ENCODE measurements around the gene CARMIL1. TPM values are rescaled to one million over a fixed set of nuclear protein-coding genes. Genes with fewer than 3 reads are reported as not detected.

Gene CARMIL1
- total RNA-seq, 1 experiment from 2014 or later, result 25.2 TPM

- ChIA-PET CTCF (interaction anchor here (0.6 to 0.7 kb wide), 2 partner anchors 18 to 315 kb away, joined by 3 read pairs; no protein-coding TSS in a partner anchor), POLR2A (no interaction called here)
- Mint-ChIP-seq H3K36me3 (ENCODE audit: insufficient read depth, unreplicated experiment) (no peaks in the 10 kb centered on the region), H3K4me1 (ENCODE audit: insufficient read depth, unreplicated experiment) (no peaks in the 10 kb centered on the region), H3K27ac (ENCODE audit: low read depth, unreplicated experiment) (no peak overlapping the region), H3K4me3 (ENCODE audit: unreplicated experiment) (no peak overlapping the region), H3K27me3 (ENCODE audit: insufficient read depth, unreplicated experiment) (peaks cover 85% of the 10 kb centered on the region), H3K9me3 (ENCODE audit: unreplicated experiment) (no peaks in the 10 kb centered on the region)
- TF ChIP-seq CTCF (IDR thresholded peaks at IDR 0.05; ENCODE audit: unreplicated experiment), result no peak
- no TSS peak for BruUV-seq (replicated peaks)
- DNase-seq (ENCODE audit: unreplicated experiment), result peak; percentile 32
- intact Hi-C loops (cut with micrococcal nuclease), result no loop called here
These were observed 370.4 kb downstream of the CARMIL1 start for GRCh38 chr6:25649611-25650010.

GRCh38 chr6:25652007-25652515, 372.9 kb downstream of the CARMIL1 start, which contains the start of gene SCGN:
Gene SCGN, plus strand, starts transcription at chr6:25652215. Its CDS starts 189 bp downstream, at chr6:25652404.
- POLR2A ChIA-PET, result interaction anchor here (0.6 kb wide), 1 partner anchor 20 kb away, joined by 3 read pairs; no protein-coding TSS in a partner anchor
- Mint-ChIP-seq H3K27ac (ENCODE audit: low read depth, unreplicated experiment) (no peak within 1 kb of the TSS), H3K4me1 (ENCODE audit: insufficient read depth, unreplicated experiment) (no peaks in the 10 kb centered on the region), H3K4me3 (ENCODE audit: unreplicated experiment) (no peak within 1 kb of the TSS), H3K36me3 (ENCODE audit: insufficient read depth, unreplicated experiment) (no peaks in the 10 kb centered on the region), H3K27me3 (ENCODE audit: insufficient read depth, unreplicated experiment) (peaks cover 67% of the 10 kb centered on the region), H3K9me3 (ENCODE audit: unreplicated experiment) (no peaks in the 10 kb centered on the region)
- peak; percentile 22 for DNase-seq (ENCODE audit: unreplicated experiment)
- intact Hi-C loops (cut with micrococcal nuclease), result no loop called here
- CTCF ChIA-PET, result interaction anchor here (0.7 kb wide), 1 partner anchor 10 kb away, joined by 3 read pairs; no protein-coding TSS in a partner anchor
- no peak for TF ChIP-seq CTCF (IDR thresholded peaks at IDR 0.05; ENCODE audit: unreplicated experiment)
- no TSS peak for BruUV-seq (replicated peaks)

GRCh38 chr6:25655723-25656122, 376.5 kb downstream of the CARMIL1 start:
- Mint-ChIP-seq H3K4me3 (ENCODE audit: unreplicated experiment) (no peak overlapping the region), H3K9me3 (ENCODE audit: unreplicated experiment) (no peaks in the 10 kb centered on the region), H3K27me3 (ENCODE audit: insufficient read depth, unreplicated experiment) (peaks cover 40% of the 10 kb centered on the region), H3K27ac (ENCODE audit: low read depth, unreplicated experiment) (no peak overlapping the region), H3K4me1 (ENCODE audit: insufficient read depth, unreplicated experiment) (peaks cover 12% of the 10 kb centered on the region), H3K36me3 (ENCODE audit: insufficient read depth, unreplicated experiment) (no peaks in the 10 kb centered on the region)
- intact Hi-C loops (cut with micrococcal nuclease), result no loop called here
- no TSS peak for BruUV-seq (replicated peaks)
- DNase-seq (ENCODE audit: unreplicated experiment), result peak; percentile 34
- ChIA-PET CTCF (interaction anchor here (1.5 to 1.7 kb wide), 2 partner anchors 14 to 64 kb away, joined by 5 to 8 read pairs; no protein-coding TSS in a partner anchor), POLR2A (interaction anchor here (0.8 to 1.3 kb wide), 3 partner anchors 15 to 40 kb away, joined by 3 to 4 read pairs (median 4); no protein-coding TSS in a partner anchor)
- TF ChIP-seq CTCF (IDR thresholded peaks at IDR 0.05; ENCODE audit: unreplicated experiment), result no peak

- Mint-ChIP-seq H3K36me3 (ENCODE audit: insufficient read depth, unreplicated experiment) (no peaks in the 10 kb centered on the region), H3K27me3 (ENCODE audit: insufficient read depth, unreplicated experiment) (peaks cover 4% of the 10 kb centered on the region), H3K9me3 (ENCODE audit: unreplicated experiment) (no peaks in the 10 kb centered on the region), H3K4me1 (ENCODE audit: insufficient read depth, unreplicated experiment) (peaks cover 13% of the 10 kb centered on the region), H3K4me3 (ENCODE audit: unreplicated experiment) (no peak overlapping the region), H3K27ac (ENCODE audit: low read depth, unreplicated experiment) (no peak overlapping the region)
- intact Hi-C loops (cut with micrococcal nuclease), result no loop called here
- DNase-seq (ENCODE audit: unreplicated experiment), result no peak
- no peak for TF ChIP-seq CTCF (IDR thresholded peaks at IDR 0.05; ENCODE audit: unreplicated experiment)
- ChIA-PET POLR2A (interaction anchor here (0.8 to 2.2 kb wide), 2 partner anchors 9 to 11 kb away, joined by 3 to 8 read pairs; no protein-coding TSS in a partner anchor), CTCF (interaction anchor here (0.5 to 0.6 kb wide), 2 partner anchors 8 to 407 kb away, joined by 3 to 4 read pairs; no protein-coding TSS in a partner anchor)
- BruUV-seq (replicated peaks), result no TSS peak
These were observed 380.6 kb downstream of the CARMIL1 start for GRCh38 chr6:25659633-25660368.
